ENCODE data around the gene ST6GALNAC4. TPM values are rescaled to one million over a fixed set of nuclear protein-coding genes. Genes with fewer than 3 reads are reported as not detected.

Gene ST6GALNAC4
- total and polyA plus RNA-seq, 9 of the 15 experiments (the other 6 are each of a cell fraction or from before 2014, with no cell fraction given), result 2.6 to 43.1 (median 15.4) TPM

GRCh38 chr9:127903557-127904475 lies 13.0 kb downstream of the ST6GALNAC4 start (continued):
- TF ChIP-seq FOXP4 (CRISPR knock-in tag; IDR thresholded peaks at IDR 0.05; ENCODE audit: borderline replicate concordance) (no peak), SLC30A9 (CRISPR knock-in tag; IDR thresholded peaks at IDR 0.05) (no peak), KHSRP (IDR thresholded peaks at IDR 0.05) (no peak), ZFP36 (IDR thresholded peaks at IDR 0.05; ENCODE audit: low read depth, low read length, partially characterized antibody) (no peak), MAFG (tag; conservative IDR thresholded peaks at IDR 0.05) (no peak), KDM4B (IDR thresholded peaks at IDR 0.05; ENCODE audit: borderline replicate concordance in 2 of 2, low read depth in 1 of 2) (peak in 1 of 2 experiments; percentile 31; a peak in 1 of 4 replicates), ZNF354B (CRISPR knock-in tag; IDR thresholded peaks at IDR 0.05) (no peak), FOXM1 (IDR thresholded peaks at IDR 0.05; ENCODE audit: low read depth) (no peak), FOXM1 (CRISPR knock-in tag; IDR thresholded peaks at IDR 0.05; ENCODE audit: low read depth) (no peak), SIX5 (IDR thresholded peaks at IDR 0.05; ENCODE audit: borderline replicate concordance in 1 of 2, insufficient read depth in 1 of 2, low read depth in 1 of 2, low read length in 2 of 2) (no peak), MITF (IDR thresholded peaks at IDR 0.05) (no peak), HNRNPLL (IDR thresholded peaks at IDR 0.05; ENCODE audit: low read depth, low read length, poor library complexity, severe bottlenecking) (no peak), ATF4 (CRISPR knock-in tag; IDR thresholded peaks at IDR 0.05) (0 out of 2 replicates have a peak, but pooled peaks have one; percentile 2), NCOA4 (IDR thresholded peaks at IDR 0.05; ENCODE audit: partially characterized antibody) (no peak), ZBTB49 (CRISPR knock-in tag; IDR thresholded peaks at IDR 0.05; ENCODE audit: borderline replicate concordance) (no peak), VEZF1 (CRISPR knock-in tag; IDR thresholded peaks at IDR 0.05) (peak; percentile 67)
